ENCODE results near the gene SETD9. TPM values are rescaled to one million over a fixed set of nuclear protein-coding genes. Genes with fewer than 3 reads are reported as not detected.
A peak's percentile ranks its signal among the peaks of the same experiment; 100 is the strongest.

SETD9 gene
- total RNA-seq, 2 experiments from 2014 or later = 1.6 to 2.3 TPM

GRCh38 chr5:56950626-56951125 lies 41.3 kb downstream of the SETD9 start:
- Mint-ChIP-seq H3K27me3 (peaks cover 21% of the 10 kb centered on the region), H3K9me3 (no peaks in the 10 kb centered on the region), H3K4me1 (ENCODE audit: low read depth) (peaks cover 24% of the 10 kb centered on the region), H3K36me3 (ENCODE audit: low read depth) (peaks cover 27% of the 10 kb centered on the region), H3K4me3 (peak overlapping the region; percentile 89), H3K27ac (peak overlapping the region; percentile 88)
- intact Hi-C loops (cut with DNase I, micrococcal nuclease) = loop anchor here (5.0 kb wide), 3 partner anchors 43 to 267 kb away; partner anchors contain the start of genes GPBP1 (in 1 of the 2) and SETD9 (in 1 of the 2)
- CTCF ChIA-PET = interaction anchor here (0.7 kb wide), 1 partner anchor 25 kb away, joined by 3 read pairs; no protein-coding TSS in a partner anchor
- Histone ChIP-seq H3K9me3 (ENCODE audit: control insufficient read depth in 1 of 2, insufficient read depth in 1 of 2, low read length in 2 of 2) (no peaks in the 10 kb centered on the region), H3K4me1 (ENCODE audit: insufficient read depth, low read length) (peaks cover 17% of the 10 kb centered on the region), H3K27me3 (ENCODE audit: control insufficient read depth in 1 of 2, insufficient read depth in 2 of 2, low read length in 2 of 2) (peaks cover 7 to 14% of the 10 kb centered on the region in 2 experiments), H3K4me3 (ENCODE audit: low read length) (peak overlapping the region; percentile 78), H3K27ac (ENCODE audit: low read depth in 1 of 2, low read length in 2 of 2) (no peak overlapping the region), H3K36me3 (ENCODE audit: insufficient read depth, low read length) (peaks cover 8% of the 10 kb centered on the region)
- POLR2A ChIA-PET = interaction anchor here (0.7 to 3.0 kb wide), 4 partner anchors 34 to 223 kb away, joined by 3 to 26 read pairs (median 8); partner anchors contain the start of genes GPBP1 and SETD9
- no peak for TF ChIP-seq CTCF (IDR thresholded peaks at IDR 0.05)
- DNase-seq (peak in 13 of 14 experiments; percentile 22 to 70 (median 45)), ATAC-seq (ENCODE audit: poor library complexity) (peak; percentile 56)

GRCh38 chr5:56951126-56951945 lies 41.9 kb downstream of the SETD9 start:
- DNase-seq = peak in 11 of 14 experiments; percentile 3 to 47 (median 16)
- H3K27ac ChIP-seq (ENCODE audit: low read depth in 1 of 2, low read length in 2 of 2) = no peak overlapping the region
- Mint-ChIP-seq H3K4me1 (ENCODE audit: low read depth) (peaks cover 20% of the 10 kb centered on the region), H3K4me3 (peak overlapping the region; percentile 89), H3K27me3 (peaks cover 21% of the 10 kb centered on the region), H3K36me3 (ENCODE audit: low read depth) (peaks cover 21% of the 10 kb centered on the region), H3K27ac (peak overlapping the region; percentile 88), H3K9me3 (no peaks in the 10 kb centered on the region)
- ChIA-PET CTCF (interaction anchor here (0.7 kb wide), 1 partner anchor 26 kb away, joined by 3 read pairs; no protein-coding TSS in a partner anchor), POLR2A (interaction anchor here (0.7 to 3.0 kb wide), 3 partner anchors 34 to 222 kb away, joined by 3 to 26 read pairs (median 12); partner anchors contain the start of genes GPBP1 and SETD9)
- intact Hi-C loops (cut with DNase I, micrococcal nuclease) = loop anchor here (5.0 kb wide), 3 partner anchors 44 to 266 kb away; partner anchors contain the start of genes GPBP1 (in 1 of the 2) and SETD9 (in 1 of the 2)
- H3K4me1 ChIP-seq (ENCODE audit: insufficient read depth, low read length) = peaks cover 17% of the 10 kb centered on the region
- TF ChIP-seq CTCF (IDR thresholded peaks at IDR 0.05) = no peak
- H3K36me3 ChIP-seq (ENCODE audit: insufficient read depth, low read length) = peaks cover 3% of the 10 kb centered on the region
- H3K9me3 ChIP-seq (ENCODE audit: control insufficient read depth in 1 of 2, insufficient read depth in 1 of 2, low read length in 2 of 2) = no peaks in the 10 kb centered on the region
- H3K4me3 ChIP-seq (ENCODE audit: low read length) = peak overlapping the region; percentile 78
- peak; percentile 11 for ATAC-seq (ENCODE audit: poor library complexity)
- H3K27me3 ChIP-seq (ENCODE audit: control insufficient read depth in 1 of 2, insufficient read depth in 2 of 2, low read length in 2 of 2) = peaks cover 7 to 14% of the 10 kb centered on the region in 2 experiments

GRCh38 chr5:56951946-56952691 lies 42.7 kb downstream of the SETD9 start, which contains the start of gene MIER3:
Gene MIER3 (minus strand): TSS chr5:56952123. CDS start chr5:56952102, 21 bp downstream.
- no peak for TF ChIP-seq CTCF (IDR thresholded peaks at IDR 0.05)
- peaks cover 17% of the 10 kb centered on the region for H3K4me1 ChIP-seq (ENCODE audit: insufficient read depth, low read length)
- ChIA-PET CTCF (no interaction called here), POLR2A (no interaction called here)
- H3K27ac Mint-ChIP-seq = peak within 1 kb of the TSS; percentile 88
- H3K27me3 ChIP-seq (ENCODE audit: control insufficient read depth in 1 of 2, insufficient read depth in 2 of 2, low read length in 2 of 2) = peaks cover 7 to 14% of the 10 kb centered on the region in 2 experiments
- DNase-seq (peak; percentile 61 to 89 (median 73)), ATAC-seq (ENCODE audit: poor library complexity) (peak; percentile 92)
- no peaks in the 10 kb centered on the region for H3K36me3 ChIP-seq (ENCODE audit: insufficient read depth, low read length)
- H3K27me3 Mint-ChIP-seq = peaks cover 21% of the 10 kb centered on the region
- peak within 1 kb of the TSS; percentile 78 for H3K4me3 ChIP-seq (ENCODE audit: low read length)
- no peaks in the 10 kb centered on the region for H3K9me3 Mint-ChIP-seq
- H3K27ac ChIP-seq (ENCODE audit: low read depth in 1 of 2, low read length in 2 of 2) = no peak within 1 kb of the TSS
- H3K9me3 ChIP-seq (ENCODE audit: control insufficient read depth in 1 of 2, insufficient read depth in 1 of 2, low read length in 2 of 2) = no peaks in the 10 kb centered on the region
- peaks cover 20% of the 10 kb centered on the region for H3K4me1 Mint-ChIP-seq (ENCODE audit: low read depth)
- intact Hi-C loops (cut with DNase I, micrococcal nuclease) = loop anchor here (2.0 to 5.0 kb wide), 5 partner anchors 41 to 269 kb away; partner anchors contain the start of genes GPBP1 (in 1 of the 2) and SETD9 (in 1 of the 2)
- peaks cover 16% of the 10 kb centered on the region for H3K36me3 Mint-ChIP-seq (ENCODE audit: low read depth)
- H3K4me3 Mint-ChIP-seq = peak within 1 kb of the TSS; percentile 89
